Skeletal muscle satellite cell (primary cell): ENCODE data around the gene SV2C.
"Not testable (repeated sequence)": the region's sequence is repeated elsewhere in the genome, so short reads cannot be mapped to it uniquely, and the experiment has no call there.

Source experiments
- H3K27me3 ChIP-seq: 2 replicates; pipeline ENCODE4 v1.7.0; 2013; ENCODE audit warnings: low read length; ENCODE audit not compliant: control insufficient read depth, insufficient read depth
- H3K36me3 ChIP-seq: 2 replicates; pipeline ENCODE4 v1.7.0; 2013; ENCODE audit warnings: mild to moderate bottlenecking, control low read depth, low read length; ENCODE audit not compliant: insufficient read depth
- H3K4me1 ChIP-seq: 2 replicates; pipeline ENCODE4 v1.7.0; 2013; ENCODE audit warnings: low read length; ENCODE audit not compliant: control insufficient read depth, insufficient read depth
- H3K4me2 ChIP-seq: 2 replicates; pipeline ENCODE4 v1.7.0; 2013; ENCODE audit warnings: mild to moderate bottlenecking, low read length
- H3K4me3 ChIP-seq: 2 replicates; pipeline ENCODE4 v1.7.0; 2013; ENCODE audit warnings: low read length
- H3K9ac ChIP-seq: 2 replicates; pipeline ENCODE4 v1.7.0; 2013; ENCODE audit warnings: mild to moderate bottlenecking, low read depth, low read length, moderate library complexity
- H3K9me3 ChIP-seq: replicated peaks from 2 replicates; pipeline ENCODE4 v1.7.0; 2013; ENCODE audit warnings: mild to moderate bottlenecking, control low read depth, low read length

Gene SV2C

DNA sequence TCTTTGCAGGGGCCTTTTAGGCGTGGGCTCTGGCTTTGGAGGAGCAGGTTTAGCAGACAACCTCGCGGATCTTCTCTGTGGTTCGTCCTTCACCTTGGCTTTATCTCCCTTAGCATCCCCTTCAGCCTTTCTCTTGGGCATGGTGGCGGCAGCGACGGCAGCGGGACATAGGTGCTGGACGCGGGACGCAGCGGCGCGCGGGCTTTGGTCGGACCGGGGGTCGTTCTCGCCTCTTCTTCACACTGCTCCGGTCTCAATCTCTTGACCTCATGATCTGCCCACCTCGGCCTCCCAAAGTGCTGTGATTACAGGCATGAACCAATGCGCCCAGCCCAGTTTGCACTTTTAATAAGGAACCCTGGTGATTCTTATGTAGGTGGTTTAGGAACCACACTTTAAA lies 159.0 kb downstream of the SV2C start:
- not testable (repeated sequence) for H3K9ac ChIP-seq, H3K4me1 ChIP-seq, H3K36me3 ChIP-seq, H3K9me3 ChIP-seq, H3K27me3 ChIP-seq, H3K4me3 ChIP-seq, H3K4me2 ChIP-seq

DNA sequence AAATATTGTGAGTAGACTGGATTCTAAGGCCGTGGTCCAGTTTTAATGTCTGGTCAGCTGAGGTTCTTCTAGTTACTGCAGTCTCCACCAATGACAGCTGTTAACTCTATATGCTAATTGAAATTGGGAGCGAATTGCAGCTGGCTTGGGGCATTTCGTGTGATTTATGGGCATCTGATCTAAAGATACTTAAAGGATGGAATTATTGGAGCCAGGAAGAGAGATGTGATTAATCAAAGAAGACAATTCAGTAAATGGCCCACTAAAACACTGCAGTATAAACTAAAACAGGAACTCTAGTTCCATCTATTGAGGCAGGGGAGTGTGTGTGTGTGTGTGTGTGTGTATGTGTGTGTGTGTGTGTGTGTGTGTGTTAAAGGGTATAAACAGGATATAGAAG lies 162.4 kb downstream of the SV2C start:
- H3K9ac ChIP-seq = no peak overlapping the region
- H3K4me2 ChIP-seq = no peak overlapping the region
- no peak overlapping the region for H3K4me3 ChIP-seq
- H3K4me1 ChIP-seq = no peaks in the 10 kb centered on the region
- H3K9me3 ChIP-seq = no peaks in the 10 kb centered on the region
- H3K27me3 ChIP-seq = no peaks in the 10 kb centered on the region
- no peaks in the 10 kb centered on the region for H3K36me3 ChIP-seq

DNA sequence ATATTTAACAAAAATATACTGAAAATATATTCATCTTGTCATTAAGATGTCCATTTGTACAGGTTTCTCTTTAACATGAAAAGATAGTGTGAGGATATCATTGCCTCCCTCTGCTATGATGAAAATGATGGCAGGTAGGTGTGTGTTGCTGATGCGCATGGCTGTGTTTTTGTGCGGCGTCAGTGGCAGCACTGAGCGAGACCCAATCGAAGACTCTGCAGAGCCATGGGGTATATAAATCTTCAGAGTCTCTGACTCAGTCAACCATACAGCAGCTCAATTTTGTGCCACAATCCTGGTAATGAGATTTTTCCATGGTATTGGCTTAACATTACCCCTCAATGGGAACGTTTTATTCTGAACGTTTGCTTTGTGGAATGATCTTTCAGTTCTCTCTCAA lies 166.4 kb downstream of the SV2C start:
- Histone ChIP-seq H3K4me3 (no peak overlapping the region), H3K4me2 (no peak overlapping the region), H3K9ac (no peak overlapping the region), H3K36me3 (no peaks in the 10 kb centered on the region), H3K4me1 (no peaks in the 10 kb centered on the region), H3K9me3 (no peaks in the 10 kb centered on the region), H3K27me3 (peaks cover 2% of the 10 kb centered on the region)

DNA sequence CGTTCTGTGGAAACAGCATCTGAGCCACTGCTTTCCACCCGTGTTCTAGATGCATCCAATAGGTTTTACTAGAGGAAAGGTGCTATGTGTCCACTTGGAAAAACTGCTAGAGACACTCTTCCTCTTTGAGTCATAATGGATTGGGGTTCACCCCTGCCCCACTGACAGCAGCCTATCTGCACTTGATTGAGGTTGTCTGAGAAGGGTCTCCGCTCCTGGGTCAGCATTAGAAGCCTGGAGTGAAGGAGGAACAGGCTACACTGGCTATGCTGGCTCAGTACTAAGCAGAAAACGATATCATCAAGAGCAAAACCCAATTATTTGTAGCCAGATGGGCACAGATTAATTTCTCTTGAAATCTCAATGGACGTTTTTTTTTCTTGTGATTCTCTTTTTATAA lies 167.3 kb downstream of the SV2C start:
- no peaks in the 10 kb centered on the region for H3K4me1 ChIP-seq
- no peaks in the 10 kb centered on the region for H3K9me3 ChIP-seq
- H3K4me3 ChIP-seq = no peak overlapping the region
- no peaks in the 10 kb centered on the region for H3K36me3 ChIP-seq
- H3K4me2 ChIP-seq = no peak overlapping the region
- peaks cover 2% of the 10 kb centered on the region for H3K27me3 ChIP-seq
- H3K9ac ChIP-seq = no peak overlapping the region

DNA sequence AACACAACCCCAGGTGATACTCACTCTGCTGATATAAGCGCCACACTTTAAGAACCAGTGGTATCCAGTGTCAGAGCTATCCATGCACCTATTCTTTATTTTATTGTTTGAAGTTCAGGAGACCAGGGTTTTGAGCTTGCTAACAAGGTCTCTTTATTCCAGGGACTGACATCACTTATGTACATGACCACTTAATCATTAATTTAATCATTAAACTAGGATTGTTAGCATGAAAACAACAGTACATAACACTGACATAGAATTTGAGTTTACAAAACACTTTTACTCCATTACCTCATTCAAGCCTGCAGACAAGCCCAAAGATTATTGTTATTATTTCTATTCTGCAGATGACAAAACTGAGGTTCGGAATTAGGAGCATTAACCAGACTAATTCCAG lies 168.5 kb downstream of the SV2C start:
- H3K9ac ChIP-seq = no peak overlapping the region
- H3K4me2 ChIP-seq = no peak overlapping the region
- no peaks in the 10 kb centered on the region for H3K9me3 ChIP-seq
- H3K4me1 ChIP-seq = no peaks in the 10 kb centered on the region
- peaks cover 2% of the 10 kb centered on the region for H3K27me3 ChIP-seq
- no peak overlapping the region for H3K4me3 ChIP-seq
- no peaks in the 10 kb centered on the region for H3K36me3 ChIP-seq

DNA sequence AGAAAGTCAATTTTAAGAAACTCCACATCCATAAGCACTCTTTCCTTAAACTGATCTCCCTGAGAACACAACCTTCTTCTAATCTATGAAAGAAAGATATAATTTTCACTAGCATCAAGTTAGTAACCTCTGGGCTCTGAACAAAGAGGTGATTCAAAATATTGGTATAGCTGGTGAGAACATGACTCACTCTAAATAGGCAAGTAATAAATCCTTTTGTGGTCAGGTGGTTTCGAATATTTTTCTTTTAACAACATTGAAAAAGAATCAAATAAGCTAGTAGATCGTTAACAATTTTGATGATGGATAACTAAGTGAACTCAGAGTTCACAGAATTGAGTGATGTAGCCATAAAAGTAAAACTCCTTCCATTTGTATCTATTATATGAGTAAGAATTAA lies 169.3 kb downstream of the SV2C start:
- no peak overlapping the region for H3K4me3 ChIP-seq
- H3K36me3 ChIP-seq = no peaks in the 10 kb centered on the region
- H3K4me1 ChIP-seq = no peaks in the 10 kb centered on the region
- H3K9ac ChIP-seq = no peak overlapping the region
- peaks cover 2% of the 10 kb centered on the region for H3K27me3 ChIP-seq
- no peak overlapping the region for H3K4me2 ChIP-seq
- no peaks in the 10 kb centered on the region for H3K9me3 ChIP-seq

DNA sequence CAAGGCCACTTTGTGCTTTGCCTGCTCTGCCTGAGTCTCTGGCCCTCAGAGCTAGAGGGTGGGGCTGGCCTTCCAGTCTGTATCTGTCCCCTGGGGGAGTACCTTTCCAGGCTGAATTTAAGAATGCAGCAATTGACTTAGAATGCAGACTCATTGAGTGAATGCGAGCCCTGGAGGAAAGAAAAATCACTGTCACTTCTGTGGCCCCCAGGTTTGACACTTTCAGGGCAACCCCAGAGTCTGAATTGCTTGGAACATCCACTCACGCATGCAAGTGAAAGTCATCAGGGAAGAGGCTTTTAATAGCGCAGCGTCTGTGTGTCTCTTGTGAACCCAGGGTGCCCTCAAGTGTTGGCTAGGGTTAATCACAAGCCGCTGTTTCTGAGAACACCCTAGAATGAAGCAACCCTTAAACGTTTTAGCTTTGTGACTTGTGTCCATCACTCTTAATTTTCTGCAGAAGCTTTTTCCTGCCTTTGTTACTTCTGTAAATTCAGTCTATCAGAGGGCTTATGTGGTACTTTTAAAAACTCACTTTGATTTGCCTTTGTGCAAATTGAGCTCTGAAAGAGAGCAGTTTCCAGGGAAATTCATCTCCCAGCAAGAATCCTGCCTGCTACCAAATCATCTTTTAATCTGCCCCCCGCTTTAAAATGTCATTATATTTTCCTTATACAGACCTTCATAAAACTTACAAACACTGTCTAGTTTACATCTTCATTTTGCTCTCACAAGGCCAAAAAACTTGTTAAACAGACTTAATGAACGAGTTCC lies 173.1 kb downstream of the SV2C start:
- H3K27me3 ChIP-seq = peaks cover 2% of the 10 kb centered on the region
- no peaks in the 10 kb centered on the region for H3K9me3 ChIP-seq
- no peaks in the 10 kb centered on the region for H3K4me1 ChIP-seq
- H3K36me3 ChIP-seq = no peaks in the 10 kb centered on the region
- H3K4me2 ChIP-seq = peak overlapping the region; percentile 31
- H3K9ac ChIP-seq = no peak overlapping the region
- no peak overlapping the region for H3K4me3 ChIP-seq

DNA sequence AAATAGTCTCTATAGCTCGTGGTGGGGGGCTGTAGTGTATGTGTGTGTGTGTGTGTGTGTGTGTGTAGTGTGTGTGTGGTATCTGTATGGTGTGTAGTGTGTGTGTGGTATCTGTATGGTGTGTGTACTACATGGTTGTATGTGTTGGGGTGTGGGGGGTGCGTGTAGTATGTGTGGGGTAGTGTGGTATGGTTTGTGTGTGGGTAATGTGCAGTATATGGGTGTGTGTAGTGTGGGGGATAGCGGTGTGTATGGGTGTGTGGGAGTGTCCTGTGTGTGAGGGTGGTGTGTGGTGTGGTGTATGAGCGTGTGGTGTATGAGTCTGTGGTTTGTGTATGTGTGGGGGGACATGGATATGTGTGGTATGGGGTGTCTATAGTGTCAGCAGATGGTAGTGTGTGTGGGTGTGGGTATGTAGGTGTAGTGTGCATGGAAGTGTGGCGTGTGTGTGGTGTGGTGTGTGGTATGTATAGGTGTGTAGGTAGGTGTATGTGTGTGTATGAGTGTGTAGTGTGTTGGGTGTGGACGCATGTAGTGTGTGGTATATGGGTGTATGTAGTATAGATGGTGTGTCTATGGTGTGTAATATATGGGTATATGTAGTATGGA lies 174.1 kb downstream of the SV2C start:
- Histone ChIP-seq H3K36me3 (no peaks in the 10 kb centered on the region), H3K4me2 (no peak overlapping the region), H3K4me3 (no peak overlapping the region), H3K27me3 (peaks cover 2% of the 10 kb centered on the region), H3K4me1 (no peaks in the 10 kb centered on the region), H3K9ac (no peak overlapping the region), H3K9me3 (no peaks in the 10 kb centered on the region)

DNA sequence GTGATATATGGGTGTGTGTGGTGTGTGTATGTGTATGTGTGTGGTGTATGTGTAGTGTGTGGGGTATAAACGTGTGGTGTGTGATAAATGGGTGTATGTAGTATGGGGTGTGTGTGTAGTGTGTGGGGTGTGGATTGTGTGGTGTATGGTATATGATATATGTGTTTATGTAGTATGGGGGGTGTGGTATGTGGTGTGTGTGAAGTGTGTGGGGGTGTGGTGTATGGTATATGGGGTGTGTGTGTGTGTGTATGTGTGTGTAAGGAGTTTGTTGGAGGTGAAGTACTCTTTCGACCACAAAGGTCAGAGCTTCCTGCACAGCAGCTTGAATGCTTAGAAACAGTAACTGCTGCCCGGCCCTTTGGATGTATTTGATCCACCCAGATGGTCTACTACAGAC lies 174.7 kb downstream of the SV2C start:
- no peak overlapping the region for H3K4me3 ChIP-seq
- H3K4me1 ChIP-seq = no peaks in the 10 kb centered on the region
- no peaks in the 10 kb centered on the region for H3K27me3 ChIP-seq
- no peak overlapping the region for H3K9ac ChIP-seq
- H3K4me2 ChIP-seq = no peak overlapping the region
- H3K36me3 ChIP-seq = no peaks in the 10 kb centered on the region
- no peaks in the 10 kb centered on the region for H3K9me3 ChIP-seq

DNA sequence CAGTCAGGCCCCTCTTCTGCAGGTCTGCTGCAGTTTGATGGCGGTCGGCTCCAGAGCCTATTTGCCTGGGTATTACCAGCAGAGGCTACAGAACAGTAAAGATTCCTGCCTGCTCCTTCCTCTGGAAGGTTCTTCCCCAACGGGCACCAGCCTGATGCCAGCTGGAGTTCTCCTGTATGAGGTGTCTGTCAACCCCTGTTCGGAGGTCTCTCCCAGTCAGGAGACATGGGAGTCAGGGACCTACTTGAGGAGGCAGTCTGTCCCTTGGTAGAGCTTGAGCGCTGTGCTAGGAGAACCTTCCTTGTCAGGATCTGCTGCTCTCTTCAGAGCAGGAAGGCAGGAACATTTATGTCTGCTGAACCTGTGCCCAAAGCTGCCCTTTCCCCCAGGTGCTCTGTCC lies 181.5 kb downstream of the SV2C start:
- Histone ChIP-seq H3K9ac (no peak overlapping the region), H3K4me2 (no peak overlapping the region), H3K9me3 (no peaks in the 10 kb centered on the region), H3K36me3 (no peaks in the 10 kb centered on the region), H3K4me3 (no peak overlapping the region), H3K27me3 (no peaks in the 10 kb centered on the region), H3K4me1 (no peaks in the 10 kb centered on the region)

DNA sequence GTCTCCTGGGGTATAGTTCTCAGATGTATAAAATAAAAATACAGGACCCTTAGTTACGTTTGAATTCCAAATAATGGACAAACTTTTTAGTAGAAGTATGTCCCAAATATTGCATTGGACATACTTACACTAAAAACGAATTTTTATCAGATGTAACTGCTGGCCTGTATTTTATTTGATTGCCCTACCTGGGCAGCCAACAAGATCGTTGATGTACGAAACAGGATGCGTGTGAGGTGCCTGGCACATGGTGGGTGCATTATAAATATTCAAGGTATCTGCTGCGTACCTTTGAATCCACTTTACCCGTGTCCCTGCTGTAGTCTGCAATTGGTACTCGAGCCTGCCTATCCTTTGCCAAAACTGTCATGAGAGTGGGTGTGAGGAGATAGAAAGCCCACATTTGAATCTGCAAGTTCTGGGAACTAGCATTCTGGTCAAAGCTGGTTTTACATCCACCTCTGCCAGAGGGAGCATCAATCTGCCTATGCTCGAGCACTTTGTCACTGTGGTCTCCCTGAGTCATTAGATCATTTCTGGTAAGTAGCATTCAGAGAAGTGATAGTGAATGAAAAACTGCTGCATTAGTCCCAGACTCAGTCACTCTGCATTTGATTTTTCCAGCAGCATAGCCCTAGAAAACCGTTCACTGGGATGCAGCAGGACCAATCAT lies 186.2 kb downstream of the SV2C start:
- Histone ChIP-seq H3K27me3 (no peaks in the 10 kb centered on the region), H3K4me3 (no peak overlapping the region), H3K9ac (no peak overlapping the region), H3K4me1 (no peaks in the 10 kb centered on the region), H3K36me3 (no peaks in the 10 kb centered on the region), H3K9me3 (no peaks in the 10 kb centered on the region), H3K4me2 (no peak overlapping the region)
